Fibroblast of lung (primary cell): ENCODE results near the gene PIAS2. TPM values are rescaled to one million over a fixed set of nuclear protein-coding genes. Genes with fewer than 3 reads are reported as not detected.
A peak's percentile ranks its signal among the peaks of the same experiment; 100 is the strongest.

Experiments used
- DNase-seq, 2 donors: peaks; one replicate each; pipeline versions ENCODE4 v3.0.0 to v3.0.0-alpha.2; 2010; ENCODE audit warnings: low read depth in 2 of 2
- H2AFZ ChIP-seq: 2 replicates; pipeline ENCODE4 v1.5.1; 2012; ENCODE audit warnings: low read length, control low read depth, inconsistent platforms
- H3K27ac ChIP-seq: 2 replicates; pipeline ENCODE4 v1.5.1; 2011; ENCODE audit warnings: low read length, control low read depth; ENCODE audit not compliant: insufficient read depth
- H3K27me3 ChIP-seq: 2 replicates; pipeline ENCODE4 v1.5.1; 2011; ENCODE audit warnings: mild to moderate bottlenecking, low read length; ENCODE audit not compliant: control insufficient read depth, insufficient read depth
- H3K36me3 ChIP-seq: 2 replicates; pipeline ENCODE4 v1.5.1; 2011; ENCODE audit warnings: low read length; ENCODE audit not compliant: control insufficient read depth, insufficient read depth
- H3K4me1 ChIP-seq: 2 replicates; pipeline ENCODE4 v1.5.1; 2011; ENCODE audit warnings: low read length; ENCODE audit not compliant: control insufficient read depth, insufficient read depth; ENCODE audit errors: extremely low read depth
- H3K4me2 ChIP-seq: 2 replicates; pipeline ENCODE4 v1.5.1; 2011; ENCODE audit warnings: low read length, control low read depth; ENCODE audit not compliant: insufficient read depth; ENCODE audit errors: extremely low read depth
- H3K4me3 ChIP-seq, 4 experiments: fragments of 200-600 bp in 1 of 4; sonication (generic) in 1 of 4; replicated peaks in 1 of 4; 2 replicates each; pipeline ENCODE4 v1.5.1; 2011 to 2016; ENCODE audit warnings: low read length in 4 of 4, low read depth in 3 of 4, mild to moderate bottlenecking in 3 of 4, control low read depth in 2 of 4, inconsistent platforms in 1 of 4, mixed read lengths in 1 of 4; ENCODE audit not compliant: insufficient read depth in 1 of 4; ENCODE audit errors: control extremely low read depth in 1 of 4
- H3K79me2 ChIP-seq: 2 replicates; pipeline ENCODE4 v1.5.1; 2012; ENCODE audit warnings: mild to moderate bottlenecking, low read length, inconsistent platforms; ENCODE audit not compliant: control insufficient read depth, insufficient read depth
- H3K9ac ChIP-seq: 2 replicates; pipeline ENCODE4 v1.5.1; 2011; ENCODE audit warnings: mild to moderate bottlenecking, low read length, control low read depth; ENCODE audit not compliant: insufficient read depth
- H3K9me3 ChIP-seq: 2 replicates; pipeline ENCODE4 v1.5.1; 2012; ENCODE audit warnings: low read depth, low read length; ENCODE audit not compliant: control insufficient read depth, insufficient read depth
- H4K20me1 ChIP-seq: 2 replicates; pipeline ENCODE4 v1.5.1; 2011; ENCODE audit warnings: low read length; ENCODE audit not compliant: control insufficient read depth, insufficient read depth; ENCODE audit errors: extremely low read depth
- EZH2 ChIP-seq: IDR thresholded peaks from 2 replicates; pipeline ENCODE4 v1.5.1; 2012; ENCODE audit warnings: low read length, control low read depth, mild to moderate bottlenecking; ENCODE audit errors: missing control alignments
- polyA plus RNA-seq, 2 donors: library from polyadenylated mRNA; depleted of rRNA in 1 of 2; stranded (reverse) in 1 of 2; unstranded in 1 of 2; fragments of >200 nt; gene quantifications; 2 replicates each; pipeline ENCODE4 v1.2.1, GENCODE V29; 2011 to 2012; ENCODE audit warnings: missing spikeins in 1 of 2
- total RNA-seq: library from RNA; depleted of rRNA; stranded (reverse); fragments of >200 nt; gene quantifications from 2 replicates; pipeline ENCODE4 v1.2.1, GENCODE V29; 2014
- TF ChIP-seq, protein P1 (sequence below), 2 donors: IDR thresholded peaks in 1 of 2; conservative IDR thresholded peaks in 1 of 2; 1 replicate in 1 of 2; 2 replicates in 1 of 2; pipeline ENCODE4 v1.5.1; 2011 to 2012; ENCODE audit warnings: low read length in 2 of 2, control low read depth in 1 of 2, inconsistent platforms in 1 of 2, low read depth in 1 of 2, mild to moderate bottlenecking in 1 of 2

The PIAS2 gene
- total and polyA plus RNA-seq, 2 donors (not counting 1 experiment from before 2014, with no cell fraction given), result 14.4 to 23.1 TPM

DNA sequence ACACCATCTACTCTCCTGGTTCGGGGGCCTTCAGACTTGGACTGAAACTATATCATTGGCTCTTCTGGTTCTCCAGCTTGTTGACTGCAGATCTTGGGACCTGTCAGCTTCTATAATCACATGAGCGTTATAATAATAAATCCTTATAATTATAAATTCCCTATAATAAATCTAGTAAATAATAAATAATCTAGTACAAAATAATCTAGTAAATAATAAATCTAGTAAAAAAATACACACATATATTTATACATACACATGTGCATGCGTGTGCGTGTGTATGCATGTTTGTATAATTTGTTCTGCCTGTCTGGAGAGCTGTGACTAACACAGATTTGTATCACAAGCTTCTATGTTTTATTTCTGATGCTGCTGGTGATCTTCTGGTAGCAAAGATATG lies 40.9 kb upstream of the PIAS2 start:
- DNase-seq, result no peak
- TF ChIP-seq, protein P1, sequence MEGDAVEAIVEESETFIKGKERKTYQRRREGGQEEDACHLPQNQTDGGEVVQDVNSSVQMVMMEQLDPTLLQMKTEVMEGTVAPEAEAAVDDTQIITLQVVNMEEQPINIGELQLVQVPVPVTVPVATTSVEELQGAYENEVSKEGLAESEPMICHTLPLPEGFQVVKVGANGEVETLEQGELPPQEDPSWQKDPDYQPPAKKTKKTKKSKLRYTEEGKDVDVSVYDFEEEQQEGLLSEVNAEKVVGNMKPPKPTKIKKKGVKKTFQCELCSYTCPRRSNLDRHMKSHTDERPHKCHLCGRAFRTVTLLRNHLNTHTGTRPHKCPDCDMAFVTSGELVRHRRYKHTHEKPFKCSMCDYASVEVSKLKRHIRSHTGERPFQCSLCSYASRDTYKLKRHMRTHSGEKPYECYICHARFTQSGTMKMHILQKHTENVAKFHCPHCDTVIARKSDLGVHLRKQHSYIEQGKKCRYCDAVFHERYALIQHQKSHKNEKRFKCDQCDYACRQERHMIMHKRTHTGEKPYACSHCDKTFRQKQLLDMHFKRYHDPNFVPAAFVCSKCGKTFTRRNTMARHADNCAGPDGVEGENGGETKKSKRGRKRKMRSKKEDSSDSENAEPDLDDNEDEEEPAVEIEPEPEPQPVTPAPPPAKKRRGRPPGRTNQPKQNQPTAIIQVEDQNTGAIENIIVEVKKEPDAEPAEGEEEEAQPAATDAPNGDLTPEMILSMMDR (conservative IDR thresholded peaks at IDR 0.05 in 1 of 2, IDR thresholded peaks at IDR 0.05 in 1 of 2; ENCODE audit: low read depth in 1 of 2, low read length in 2 of 2), result no peak
- no peak for TF ChIP-seq EZH2
- no peak overlapping the region for H3K4me2 ChIP-seq
- no peaks in the 10 kb centered on the region for H4K20me1 ChIP-seq
- H3K9me3 ChIP-seq, result no peaks in the 10 kb centered on the region
- H3K4me1 ChIP-seq, result no peaks in the 10 kb centered on the region
- H3K9ac ChIP-seq, result no peak overlapping the region
- no peaks in the 10 kb centered on the region for H3K36me3 ChIP-seq
- H3K79me2 ChIP-seq, result no peaks in the 10 kb centered on the region
- H3K27me3 ChIP-seq, result no peaks in the 10 kb centered on the region
- no peak overlapping the region for H2AFZ ChIP-seq
- H3K27ac ChIP-seq, result no peak overlapping the region
- no peak overlapping the region for H3K4me3 ChIP-seq

GRCh38 chr18:46953195-46953594 lies 35.9 kb upstream of the PIAS2 start:
- H3K4me1 ChIP-seq, result no peaks in the 10 kb centered on the region
- no peak overlapping the region for H3K4me2 ChIP-seq
- no peak overlapping the region for H3K4me3 ChIP-seq
- H3K27ac ChIP-seq, result no peak overlapping the region
- no peak overlapping the region for H3K9ac ChIP-seq
- no peaks in the 10 kb centered on the region for H4K20me1 ChIP-seq
- H3K27me3 ChIP-seq, result no peaks in the 10 kb centered on the region
- TF ChIP-seq, protein P1 (conservative IDR thresholded peaks at IDR 0.05 in 1 of 2, IDR thresholded peaks at IDR 0.05 in 1 of 2; ENCODE audit: low read depth in 1 of 2, low read length in 2 of 2), result no peak
- TF ChIP-seq EZH2, result no peak
- peak in 1 of 2 donors; percentile 22 for DNase-seq
- no peak overlapping the region for H2AFZ ChIP-seq
- no peaks in the 10 kb centered on the region for H3K79me2 ChIP-seq
- no peaks in the 10 kb centered on the region for H3K36me3 ChIP-seq
- H3K9me3 ChIP-seq, result no peaks in the 10 kb centered on the region

- Histone ChIP-seq H3K36me3 (no peaks in the 10 kb centered on the region), H3K79me2 (no peaks in the 10 kb centered on the region), H3K4me1 (no peaks in the 10 kb centered on the region), H2AFZ (no peak overlapping the region), H3K27ac (no peak overlapping the region), H3K9me3 (no peaks in the 10 kb centered on the region), H3K9ac (no peak overlapping the region), H4K20me1 (no peaks in the 10 kb centered on the region), H3K4me3 (no peak overlapping the region), H3K4me2 (no peak overlapping the region), H3K27me3 (no peaks in the 10 kb centered on the region)
- no peak for TF ChIP-seq EZH2
- TF ChIP-seq, protein P1 (conservative IDR thresholded peaks at IDR 0.05 in 1 of 2, IDR thresholded peaks at IDR 0.05 in 1 of 2; ENCODE audit: low read depth in 1 of 2, low read length in 2 of 2), result peak; percentile 32 to 62
- peak in 1 of 2 donors; percentile 24 for DNase-seq
Observed at GRCh38 chr18:46950064-46950656, 32.9 kb upstream of the PIAS2 start.
